Measurements from ENCODE around the gene GPAT3.
A peak's percentile ranks its signal among the peaks of the same experiment; 100 is the strongest.
"Not testable (repeated sequence)": the region's sequence is repeated elsewhere in the genome, so short reads cannot be mapped to it uniquely, and the experiment has no call there.

The GPAT3 gene

DNA sequence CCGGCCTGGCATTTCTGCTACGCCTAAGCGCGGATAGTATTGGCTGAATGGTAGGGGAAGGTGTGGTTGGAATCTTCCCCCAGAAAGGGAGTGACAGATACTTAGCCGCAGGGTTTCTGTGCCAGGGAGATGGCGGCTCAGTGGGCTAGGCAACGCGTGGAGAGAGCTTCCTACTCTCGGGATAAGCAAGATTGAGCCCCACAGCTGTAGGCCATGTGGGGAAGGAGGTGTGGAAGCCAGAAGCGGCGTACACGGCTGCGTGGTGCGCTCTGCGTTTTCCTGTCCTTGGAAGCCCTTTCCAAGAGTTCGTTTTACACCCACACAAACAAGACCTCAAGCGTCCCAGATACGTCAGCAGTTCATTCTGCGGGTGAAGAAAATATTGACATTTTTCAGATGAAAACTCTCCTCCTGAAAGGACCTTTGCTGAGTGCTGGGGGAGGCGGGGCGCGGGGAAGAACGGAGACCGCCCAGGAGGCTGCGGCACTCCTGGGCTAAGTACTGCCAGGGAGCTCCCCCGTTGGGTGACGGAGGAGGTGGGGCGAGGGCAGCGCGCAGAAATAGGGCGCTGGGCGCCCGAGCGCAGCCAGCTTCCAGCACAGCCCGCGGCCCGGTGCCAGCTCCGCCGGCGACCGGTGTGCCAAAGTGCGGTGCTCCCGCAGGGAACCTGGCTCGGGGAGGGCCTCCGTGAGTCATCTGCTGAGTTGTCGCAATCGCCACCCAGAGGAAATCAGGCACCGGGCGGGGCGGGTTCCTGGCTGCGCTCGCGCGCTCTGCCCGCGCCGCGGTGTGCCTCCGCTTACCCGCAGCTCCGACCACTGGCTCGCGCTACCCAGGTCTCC lies at the start of gene GPAT3:
Gene GPAT3 (plus strand): TSS at position 589 of the 842 bp plus-strand sequence. CDS start 515 bp downstream, outside the sequence.
- peak; percentile 88 for DNase-seq (ENCODE audit: low spot score)

DNA sequence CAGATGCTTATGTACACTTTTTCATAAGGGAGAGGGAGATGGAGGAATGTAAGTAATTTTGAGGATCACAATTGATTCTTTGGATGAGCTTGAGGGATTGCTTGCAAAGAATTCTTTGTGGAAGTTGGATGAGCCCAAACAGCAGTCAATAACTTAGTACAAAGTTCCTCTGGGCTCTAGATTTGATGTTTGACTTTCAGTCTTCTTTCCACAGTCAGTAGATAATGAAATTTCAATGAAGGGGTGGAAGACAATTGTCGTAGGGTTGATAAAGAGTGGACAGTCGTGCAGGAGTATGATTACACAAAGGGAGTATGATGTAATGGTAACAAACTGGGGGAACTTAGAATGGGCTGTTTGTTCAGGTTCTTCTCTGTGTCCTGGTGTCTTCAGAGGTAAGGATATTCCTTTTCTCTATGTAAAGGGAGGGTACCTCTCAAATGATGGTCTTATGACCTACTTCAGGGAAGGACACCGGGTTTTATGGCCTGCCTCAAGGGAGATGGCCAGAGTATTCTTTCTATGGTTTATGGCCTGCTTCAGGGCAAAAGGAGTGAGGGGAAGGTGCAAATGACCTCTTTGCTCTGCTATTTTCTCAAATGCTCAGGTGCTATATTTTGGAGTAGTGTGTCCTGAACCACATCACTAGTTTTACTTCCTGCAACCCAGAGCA lies 49.3 kb upstream of the GPAT3 start:
- no peak for DNase-seq (ENCODE audit: low spot score)

DNA sequence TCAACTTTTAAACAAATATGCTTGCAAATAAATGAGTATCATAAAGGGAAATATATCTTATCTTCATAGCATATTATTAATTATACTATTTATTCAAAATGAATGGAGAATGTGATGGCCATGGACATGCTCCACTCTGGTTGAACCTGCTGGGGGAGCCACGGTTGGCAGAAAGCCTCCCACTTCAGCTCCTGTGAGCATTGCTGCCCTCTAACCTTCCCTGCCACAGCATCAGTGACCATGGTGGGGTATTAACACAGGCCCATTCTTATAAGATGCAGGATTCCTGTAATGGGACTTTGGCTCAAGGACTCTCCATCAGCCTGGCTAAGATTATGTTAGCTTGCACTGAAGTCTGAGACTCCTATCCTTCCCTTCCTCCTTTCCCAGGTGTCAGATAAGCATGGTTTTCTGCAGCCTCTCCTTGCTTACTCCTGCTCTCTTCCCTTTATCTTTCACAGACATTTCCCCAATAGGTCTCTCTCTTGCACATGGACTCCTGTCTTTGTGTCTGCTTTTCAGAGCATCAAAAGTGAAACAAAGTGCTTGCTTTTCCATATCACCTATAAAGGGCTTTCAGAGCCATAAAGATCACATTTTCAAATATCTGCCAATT lies 46.1 kb upstream of the GPAT3 start:
- DNase-seq (ENCODE audit: low spot score): no peak

DNA sequence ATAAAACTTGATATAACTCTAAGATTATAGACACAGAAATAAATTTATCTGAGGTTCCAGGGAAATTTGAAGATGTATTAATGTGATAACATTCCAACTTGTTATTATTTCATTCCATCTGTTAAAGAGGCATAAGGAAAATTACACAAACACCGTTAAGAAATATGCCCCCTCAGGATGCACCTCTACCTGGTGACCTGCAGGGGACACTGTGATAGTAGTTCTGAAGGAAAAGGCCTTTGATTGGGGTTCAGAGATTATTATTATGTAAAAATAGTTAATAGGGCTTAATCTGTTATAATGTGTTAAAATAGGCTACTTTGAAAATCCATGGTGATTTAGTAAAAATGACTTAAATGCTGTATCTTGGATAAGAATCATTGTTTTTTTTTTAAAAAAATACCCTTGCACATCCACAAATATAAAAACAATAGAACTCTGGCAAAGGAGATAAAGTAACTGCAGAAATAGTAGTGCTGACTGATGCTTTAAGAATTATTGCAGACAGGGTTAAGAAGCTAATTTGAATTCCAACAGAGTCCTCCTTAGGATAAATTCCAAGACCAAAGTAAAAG lies 44.9 kb upstream of the GPAT3 start:
- peak; percentile 35 for DNase-seq (ENCODE audit: low spot score)

DNA sequence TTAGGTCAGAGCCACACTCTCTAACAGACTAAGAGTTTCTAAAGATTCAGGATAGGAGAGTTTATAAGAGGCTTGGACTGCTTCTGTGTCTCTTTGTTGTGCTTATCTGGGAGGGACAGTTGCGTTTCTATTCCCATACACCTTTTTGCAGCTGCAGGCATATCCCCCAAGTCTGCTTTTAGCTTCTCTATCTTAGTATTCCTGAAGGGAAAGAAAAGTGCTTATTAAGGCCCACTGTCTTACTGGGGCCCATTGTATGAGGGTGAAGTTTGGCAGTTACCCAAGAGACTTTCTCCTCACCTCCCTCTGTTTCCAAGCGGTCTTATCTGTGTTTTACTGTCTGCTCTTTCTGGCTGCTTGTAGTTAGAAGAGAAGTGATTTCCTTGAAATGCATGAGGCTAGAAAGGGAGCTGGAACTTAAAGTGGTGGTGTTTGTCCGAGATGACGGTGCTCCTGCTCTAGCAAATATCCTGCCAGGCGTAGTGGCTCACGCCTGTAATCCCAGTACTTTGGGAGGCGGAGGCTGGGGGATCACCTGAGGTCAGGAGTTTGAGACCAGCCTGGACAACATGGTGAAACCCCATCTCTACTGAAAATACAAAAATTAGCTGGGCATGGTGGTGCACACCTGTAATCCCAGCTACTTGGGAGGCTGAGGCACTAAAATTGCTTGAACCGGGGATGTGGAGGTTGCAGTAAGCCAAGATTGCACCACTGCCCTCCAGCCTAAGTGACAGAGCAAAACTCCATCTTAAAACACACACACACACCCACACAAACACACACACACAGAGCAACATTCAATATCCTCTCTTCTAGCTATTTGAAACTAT lies 39.6 kb upstream of the GPAT3 start:
- not testable (repeated sequence) for DNase-seq (ENCODE audit: low spot score)

DNA sequence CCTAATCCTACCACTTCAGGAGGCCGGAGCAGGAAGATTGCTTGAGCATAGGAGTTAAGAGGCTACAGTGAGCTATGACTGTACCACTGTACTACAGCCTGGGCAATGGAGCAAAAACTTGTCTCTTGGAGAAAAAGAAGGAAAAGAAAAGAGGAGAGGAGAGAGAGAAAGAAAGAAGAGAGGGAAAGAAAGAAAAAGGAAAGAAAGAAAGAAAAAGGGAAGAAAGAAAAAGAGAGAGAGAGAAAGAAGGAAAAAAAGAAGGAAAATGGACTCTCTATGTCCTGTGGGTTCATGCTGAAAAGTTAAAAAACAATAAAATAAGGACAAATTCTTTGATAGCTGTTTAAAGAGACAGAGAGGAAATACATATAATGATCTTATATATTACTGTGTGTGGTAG lies 37.7 kb upstream of the GPAT3 start:
- DNase-seq (ENCODE audit: low spot score): no peak

DNA sequence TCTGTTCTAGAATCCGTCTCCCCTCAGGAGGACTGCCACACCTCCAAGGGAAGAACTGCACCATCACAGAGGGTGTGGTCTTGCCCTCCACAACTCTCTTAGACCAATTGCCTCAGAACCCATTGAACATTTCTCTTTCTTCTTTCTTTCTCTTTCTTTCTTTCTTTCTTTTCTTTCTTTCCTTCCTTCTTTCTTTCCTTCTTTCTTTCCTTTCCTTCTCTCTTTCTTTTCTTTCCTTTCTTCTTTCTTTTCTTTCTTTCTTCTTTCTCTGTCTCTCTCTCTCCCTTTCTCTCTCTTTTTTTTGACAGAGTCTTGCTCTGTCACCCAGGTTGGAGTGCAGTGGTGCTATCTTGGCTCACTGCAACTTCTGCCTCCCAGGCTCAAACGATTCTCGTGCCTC lies 34.2 kb upstream of the GPAT3 start:
- not testable (repeated sequence) for DNase-seq (ENCODE audit: low spot score)

DNA sequence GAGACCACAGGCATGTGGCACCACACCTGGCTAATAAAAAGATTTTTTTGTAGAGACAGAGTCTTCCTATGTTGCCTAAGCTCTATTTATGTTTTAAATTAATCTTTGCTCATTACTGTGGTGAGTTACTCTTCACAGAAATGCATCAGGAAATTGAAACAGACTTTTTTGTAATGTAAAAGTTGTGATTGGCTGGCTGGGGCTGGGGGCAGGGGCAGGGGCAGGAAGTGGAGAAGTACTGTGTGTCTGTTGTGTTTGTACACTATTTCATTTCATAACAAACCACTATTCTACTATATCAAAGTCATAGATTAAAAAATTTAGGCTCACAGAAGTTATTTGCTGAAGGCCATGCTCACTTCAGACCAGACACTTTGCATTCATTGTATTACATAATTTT lies 31.9 kb upstream of the GPAT3 start:
- no peak for DNase-seq (ENCODE audit: low spot score)

DNA sequence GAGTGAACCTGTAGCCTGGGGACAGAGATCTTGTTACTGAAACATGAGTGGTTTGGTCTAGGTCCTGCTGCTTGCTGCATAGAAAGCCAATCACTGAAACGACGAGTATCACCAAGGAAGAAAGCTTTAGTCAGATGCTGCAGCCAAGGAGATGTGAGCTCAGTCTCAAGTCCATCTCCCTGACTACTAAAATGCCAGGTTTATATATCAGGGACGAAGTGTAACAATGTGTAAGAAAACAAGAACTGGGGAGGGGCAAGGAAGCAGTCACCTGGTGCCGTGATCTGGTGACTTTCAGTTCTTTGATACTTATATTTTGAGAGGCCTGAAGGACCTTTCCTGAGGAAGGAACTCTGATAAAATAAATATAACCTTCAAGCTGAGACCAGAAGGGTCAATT lies 31.4 kb upstream of the GPAT3 start:
- DNase-seq (ENCODE audit: low spot score): no peak

DNA sequence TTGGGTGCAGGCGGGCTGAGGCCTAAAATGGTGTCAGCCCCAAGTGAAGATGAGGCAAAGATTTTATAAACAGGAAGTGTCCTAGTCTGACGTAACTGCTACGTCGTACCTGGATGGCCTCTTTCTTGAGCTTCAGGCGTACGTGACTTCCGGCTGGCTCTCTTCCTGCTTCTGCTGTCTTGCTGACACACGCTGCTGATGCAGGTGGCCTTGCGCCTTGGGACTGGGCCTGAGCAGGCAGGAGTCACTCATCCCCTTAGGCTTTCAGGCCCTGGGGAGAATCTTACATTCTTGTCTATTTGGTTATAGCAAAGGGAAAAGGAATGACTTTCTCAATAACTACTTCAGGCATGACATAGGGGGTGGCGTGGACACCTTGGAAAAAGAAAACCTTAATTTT lies 30.9 kb upstream of the GPAT3 start:
- no peak for DNase-seq (ENCODE audit: low spot score)

DNA sequence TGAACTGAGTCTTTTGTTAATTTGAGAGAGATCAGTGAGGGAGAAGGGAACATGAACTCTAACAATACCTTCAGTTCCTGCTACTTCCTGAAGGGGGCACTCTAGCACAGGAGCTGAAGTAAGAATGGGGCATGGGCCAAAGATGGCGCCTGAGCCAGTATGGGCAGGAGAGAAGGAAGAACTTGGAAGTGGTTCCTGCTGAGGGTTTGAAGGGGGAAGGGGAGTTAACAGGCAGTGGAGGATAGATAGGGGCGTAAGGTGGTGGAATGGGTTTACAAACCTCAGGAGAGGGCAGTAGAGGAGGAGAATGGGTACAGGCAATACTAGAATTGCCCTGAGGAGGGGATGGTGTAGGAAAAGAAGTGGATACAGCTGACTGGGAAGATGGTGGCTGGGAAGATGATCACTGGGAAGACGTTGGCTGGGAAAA lies 26.7 kb upstream of the GPAT3 start:
- peak; percentile 58 for DNase-seq (ENCODE audit: low spot score)

DNA sequence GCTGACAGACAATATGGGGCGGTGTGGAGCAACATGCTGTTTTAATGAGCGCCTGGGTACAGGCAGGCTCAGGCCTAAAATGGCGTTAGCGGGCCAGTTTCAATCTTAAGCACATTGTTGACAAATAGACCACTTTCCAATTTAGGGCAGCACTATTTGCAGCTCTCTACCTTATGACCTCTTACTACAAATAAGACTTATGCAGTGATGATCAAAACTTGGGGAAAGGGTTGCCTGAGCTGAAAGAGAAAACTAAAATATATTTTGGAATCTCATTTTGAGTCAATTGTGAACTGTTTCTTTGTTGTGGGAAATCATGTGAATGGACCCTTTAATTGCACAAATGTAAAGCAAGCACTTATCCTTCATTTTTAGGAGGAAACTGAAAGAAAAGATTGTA lies 25.5 kb upstream of the GPAT3 start:
- DNase-seq (ENCODE audit: low spot score): no peak

DNA sequence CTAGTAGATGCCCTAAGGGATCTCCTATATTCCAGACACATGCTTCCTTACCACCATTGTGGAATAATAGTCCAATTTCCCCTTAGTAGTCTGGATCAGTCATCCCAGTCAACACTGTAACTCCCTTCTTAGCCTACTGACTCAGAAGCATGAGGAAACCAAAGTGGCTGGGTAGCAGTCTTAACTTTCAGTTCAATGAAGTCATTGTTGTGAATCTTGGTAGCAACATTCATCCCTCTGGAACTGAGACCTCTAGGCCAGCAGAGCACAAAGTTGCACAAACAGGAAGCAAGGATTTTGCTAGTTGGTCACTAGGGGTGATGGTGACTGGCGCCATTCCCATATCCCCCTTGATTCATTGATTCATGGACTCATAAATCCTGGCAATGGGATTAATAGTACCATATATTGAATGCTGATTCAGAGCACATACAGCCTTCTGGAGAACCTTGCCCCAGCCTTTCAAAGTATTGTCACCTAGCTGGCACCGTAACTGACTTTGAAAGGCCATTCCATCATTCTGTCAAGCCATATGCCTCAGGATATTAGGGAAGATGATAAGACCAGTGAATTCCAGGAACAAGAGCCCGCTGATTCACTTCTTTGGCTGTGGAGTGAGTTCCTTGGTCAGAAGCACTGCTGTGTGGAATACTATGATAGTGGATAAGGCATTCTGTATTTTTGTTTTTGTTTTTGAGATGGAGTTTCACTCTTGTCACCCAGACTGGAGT lies 19.7 kb upstream of the GPAT3 start:
- peak; percentile 35 for DNase-seq (ENCODE audit: low spot score)

DNA sequence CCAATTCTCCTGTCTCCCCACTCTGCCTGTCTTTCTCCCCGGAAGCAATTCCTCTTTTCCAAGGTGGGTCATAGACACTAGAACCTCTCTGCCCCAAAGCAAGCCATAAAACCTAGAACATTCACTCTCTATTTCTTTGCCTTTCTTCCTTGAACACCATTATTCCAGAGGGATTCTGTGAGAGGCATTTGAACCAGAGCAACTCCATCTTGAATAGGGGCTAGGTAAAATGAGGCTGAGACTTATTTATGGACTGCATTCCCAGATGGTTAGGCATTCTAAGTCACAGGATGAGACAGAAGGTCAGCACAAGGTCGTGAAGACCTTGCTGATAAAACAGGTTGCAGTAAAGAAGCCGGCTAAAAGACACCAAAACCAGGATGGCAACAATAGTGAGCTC lies 13.7 kb upstream of the GPAT3 start:
- no peak for DNase-seq (ENCODE audit: low spot score)

DNA sequence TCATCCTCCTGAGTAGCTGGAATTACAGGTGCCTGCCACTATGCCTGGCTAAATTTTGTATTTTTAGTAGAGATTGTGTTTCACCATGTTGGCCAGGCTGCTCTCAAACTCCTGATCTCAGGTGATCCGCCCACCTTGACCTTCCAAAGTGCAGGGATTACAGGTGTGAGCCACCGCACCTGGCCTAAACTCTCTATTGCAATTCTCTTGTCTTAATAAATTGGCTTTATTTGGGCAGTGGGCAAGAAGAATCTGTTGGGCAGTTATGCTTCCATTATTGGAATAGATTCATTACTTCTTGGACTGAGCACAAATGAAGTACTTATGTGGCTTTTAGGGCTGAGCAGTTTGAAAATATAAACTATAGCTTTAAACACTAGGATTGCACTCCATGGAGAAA lies 8.2 kb upstream of the GPAT3 start:
- no peak for DNase-seq (ENCODE audit: low spot score)

DNA sequence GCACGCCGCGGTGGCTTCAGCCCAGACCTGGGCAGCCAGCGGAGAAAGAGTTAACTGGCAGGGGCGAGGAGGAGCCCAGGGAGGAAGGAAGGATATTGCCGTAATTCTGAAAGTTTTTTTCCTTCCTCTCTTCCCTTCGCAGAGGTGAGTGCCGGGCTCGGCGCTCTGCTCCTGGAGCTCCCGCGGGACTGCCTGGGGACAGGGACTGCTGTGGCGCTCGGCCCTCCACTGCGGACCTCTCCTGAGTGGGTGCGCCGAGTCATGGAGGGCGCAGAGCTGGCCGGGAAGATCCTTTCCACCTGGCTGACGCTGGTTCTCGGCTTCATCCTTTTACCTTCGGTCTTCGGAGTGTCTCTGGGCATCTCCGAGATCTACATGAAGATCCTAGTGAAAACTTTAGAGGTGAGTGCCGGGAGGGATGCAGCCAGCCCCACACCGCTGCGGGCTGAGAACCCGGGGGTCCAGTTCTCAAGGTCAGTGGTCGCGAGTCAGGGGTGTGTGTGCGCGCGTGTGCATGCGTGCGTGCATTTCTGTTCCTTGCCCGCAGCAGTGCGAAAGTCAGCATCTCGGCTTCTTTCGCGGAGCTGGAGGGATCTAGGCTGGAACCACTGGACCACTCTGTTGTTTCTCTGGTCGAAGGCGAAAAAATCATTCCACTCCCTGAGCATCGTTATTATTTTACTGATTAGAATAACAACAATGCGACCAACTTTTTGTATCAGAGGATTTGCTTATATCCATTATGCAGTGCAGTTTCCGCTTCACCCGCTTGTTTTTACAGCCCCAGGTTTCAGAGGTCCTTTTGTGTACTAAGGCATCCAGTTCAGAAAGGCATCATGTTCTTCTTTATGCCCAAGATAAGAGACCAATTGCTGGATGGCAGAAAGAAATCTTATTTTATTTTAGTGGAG lies 709 bp downstream of the GPAT3 start:
- peak; percentile 31 for DNase-seq (ENCODE audit: low spot score)

DNA sequence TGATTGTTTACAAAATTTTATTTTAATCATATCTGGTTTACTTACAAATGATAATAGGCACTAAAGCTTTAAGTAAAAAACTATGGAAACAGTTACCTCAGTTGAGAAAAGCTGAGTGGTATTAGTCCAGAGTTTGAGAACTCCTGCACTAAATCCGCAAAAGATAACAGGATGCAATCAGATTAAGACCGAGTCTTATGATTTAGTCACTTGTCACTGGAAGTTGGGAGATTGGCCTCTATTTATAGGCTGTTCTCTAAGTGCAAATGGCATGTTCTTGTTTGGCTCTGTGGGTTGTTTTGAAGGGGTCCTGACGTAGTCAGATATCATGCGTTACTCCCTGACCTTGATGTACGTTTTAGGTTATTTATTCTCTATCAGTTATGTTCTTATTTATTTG lies 6.3 kb downstream of the GPAT3 start:
- DNase-seq (ENCODE audit: low spot score): no peak

DNA sequence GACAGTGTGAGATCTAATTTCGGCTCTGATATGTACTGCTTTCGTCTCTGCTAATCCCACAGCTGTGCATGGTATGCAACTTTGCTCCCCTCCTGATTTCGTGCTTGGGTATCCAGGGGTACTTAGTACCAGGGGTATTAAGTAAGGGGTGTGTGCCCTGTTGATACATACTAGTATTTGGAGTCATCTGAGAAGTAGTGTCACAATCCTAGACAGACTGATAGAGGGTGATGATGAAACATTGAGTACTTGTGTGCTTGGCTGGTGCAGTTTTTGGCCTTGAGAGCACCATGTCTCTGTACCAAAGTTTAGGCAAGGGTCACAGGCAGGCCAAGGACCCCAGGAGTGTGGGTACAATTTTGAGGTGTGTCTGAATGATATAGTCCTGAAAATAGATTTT lies 10.9 kb downstream of the GPAT3 start:
- DNase-seq (ENCODE audit: low spot score): no peak

DNA sequence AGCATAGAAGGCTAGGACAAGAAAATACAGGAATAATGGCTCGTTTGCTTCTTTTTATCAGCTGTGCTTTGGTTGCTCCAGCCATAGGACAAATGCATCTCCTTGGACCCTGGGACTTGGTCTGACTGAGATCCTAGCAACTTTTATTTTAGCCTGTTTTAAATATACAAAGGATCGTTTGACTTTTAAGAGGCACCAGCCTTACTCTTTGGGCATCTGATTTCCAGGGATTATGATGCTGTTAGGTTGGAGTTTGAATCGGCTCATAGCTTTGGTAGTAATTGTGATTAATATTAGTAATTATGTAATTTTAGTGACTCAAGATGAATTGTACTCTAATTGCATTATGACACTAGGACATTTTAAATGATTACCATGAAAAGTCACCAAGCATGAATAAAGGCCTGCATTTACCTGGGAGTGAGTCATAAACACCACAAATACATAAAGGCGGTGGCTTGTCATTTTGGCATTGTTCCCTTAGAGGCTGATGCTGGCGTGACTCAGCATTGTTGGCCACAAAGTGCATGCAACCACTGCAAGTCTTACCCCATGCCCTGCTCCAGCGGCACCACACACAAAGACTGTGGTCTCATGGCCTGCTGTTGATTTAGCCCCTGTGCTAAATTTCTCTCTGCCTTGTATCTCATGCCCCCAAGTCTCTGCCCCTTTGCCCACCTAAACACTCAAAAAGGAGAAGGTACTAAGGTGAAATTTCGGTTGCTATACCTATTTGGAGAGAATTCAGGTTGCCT lies 12.4 kb downstream of the GPAT3 start:
- peak; percentile 91 for DNase-seq (ENCODE audit: low spot score)
